ENCODE measurements around the gene CGB7.

CGB7 gene

GRCh38 chr19:49057636-49058234 is at the start of gene CGB7:
TSS of gene CGB7 (minus strand) at chr19:49057749. CDS start at chr19:49055375, 2,374 bp downstream.
- DNase-seq = peak; percentile 59

GRCh38 chr19:49106648-49107135 is 49.1 kb upstream of the CGB7 start:
- no peak for DNase-seq

- DNase-seq = peak; percentile 68
Observed at GRCh38 chr19:49104229-49104864, 46.8 kb upstream of the CGB7 start.

- DNase-seq = no peak
Observed at GRCh38 chr19:49103331-49104085, 46.0 kb upstream of the CGB7 start.

- DNase-seq = no peak
Observed at GRCh38 chr19:49102303-49102702, 44.8 kb upstream of the CGB7 start.

GRCh38 chr19:49101160-49101559 is 43.6 kb upstream of the CGB7 start:
- DNase-seq = no peak

- no peak for DNase-seq
Observed at GRCh38 chr19:49098795-49099194, 41.2 kb upstream of the CGB7 start.

- DNase-seq = peak; percentile 75
Observed at GRCh38 chr19:49097453-49098288, 40.1 kb upstream of the CGB7 start.

GRCh38 chr19:49094505-49095482 is 37.2 kb upstream of the CGB7 start:
- no peak for DNase-seq

GRCh38 chr19:49092686-49093085 is 35.1 kb upstream of the CGB7 start:
- DNase-seq = no peak

GRCh38 chr19:49091391-49092038 is 34.0 kb upstream of the CGB7 start:
- DNase-seq = no peak

GRCh38 chr19:49086296-49086695 is 28.7 kb upstream of the CGB7 start:
- no peak for DNase-seq

GRCh38 chr19:49085868-49086232 is 28.3 kb upstream of the CGB7 start:
- no peak for DNase-seq

GRCh38 chr19:49085020-49085867 is 27.7 kb upstream of the CGB7 start, which contains the start of gene SNRNP70:
TSS of gene SNRNP70 (plus strand) at chr19:49085451. CDS start at chr19:49086415, 964 bp downstream.
- DNase-seq = peak; percentile 99

- DNase-seq = no peak
Observed at GRCh38 chr19:49084206-49085019, 26.9 kb upstream of the CGB7 start.

GRCh38 chr19:49081273-49081672 is 23.7 kb upstream of the CGB7 start:
- DNase-seq = no peak

GRCh38 chr19:49080392-49080791 is 22.8 kb upstream of the CGB7 start:
- no peak for DNase-seq

GRCh38 chr19:49074869-49075268 is 17.3 kb upstream of the CGB7 start:
- DNase-seq = peak; percentile 55
